ENCODE measurements around the gene HNMT.
A peak's percentile ranks its signal among the peaks of the same experiment; 100 is the strongest.

The HNMT gene

GRCh38 chr2:137944714-137945113 is 19.6 kb upstream of the HNMT start:
- H3K4me3 ChIP-seq (ENCODE audit: low read depth, low read length), result no peak overlapping the region
- in situ Hi-C loops (cut with HindIII; ENCODE audit: low sequenced_read_pairs), result no loop called here
- TF ChIP-seq CTCF (IDR thresholded peaks at IDR 0.05; ENCODE audit: low read depth, low read length, missing control alignments), result no peak
- DNase-seq (ENCODE audit: low read depth), result no peak

- H3K4me3 ChIP-seq (ENCODE audit: low read depth, low read length), result no peak overlapping the region
- in situ Hi-C loops (cut with HindIII; ENCODE audit: low sequenced_read_pairs), result no loop called here
- TF ChIP-seq CTCF (IDR thresholded peaks at IDR 0.05; ENCODE audit: low read depth, low read length, missing control alignments), result no peak
- no peak for DNase-seq (ENCODE audit: low read depth)
These were observed 19.0 kb upstream of the HNMT start for GRCh38 chr2:137945229-137945628.

- in situ Hi-C loops (cut with HindIII; ENCODE audit: low sequenced_read_pairs), result no loop called here
- no peak for DNase-seq (ENCODE audit: low read depth)
- no peak for TF ChIP-seq CTCF (IDR thresholded peaks at IDR 0.05; ENCODE audit: low read depth, low read length, missing control alignments)
- no peak overlapping the region for H3K4me3 ChIP-seq (ENCODE audit: low read depth, low read length)
These were observed 18.0 kb upstream of the HNMT start for GRCh38 chr2:137946227-137946626.

- in situ Hi-C loops (cut with HindIII; ENCODE audit: low sequenced_read_pairs), result no loop called here
- no peak for DNase-seq (ENCODE audit: low read depth)
These were observed 17.1 kb upstream of the HNMT start for GRCh38 chr2:137947032-137947727.

GRCh38 chr2:137947728-137948336 is 16.4 kb upstream of the HNMT start:
- in situ Hi-C loops (cut with HindIII; ENCODE audit: low sequenced_read_pairs), result no loop called here
- no peak overlapping the region for H3K4me3 ChIP-seq (ENCODE audit: low read depth, low read length)
- DNase-seq (ENCODE audit: low read depth), result peak; percentile 73
- peak; percentile 71 for TF ChIP-seq CTCF (IDR thresholded peaks at IDR 0.05; ENCODE audit: low read depth, low read length, missing control alignments)

More at GRCh38 chr2:137947032-137947727, 17.1 kb upstream of the HNMT start:
- TF ChIP-seq CTCF (IDR thresholded peaks at IDR 0.05; ENCODE audit: low read depth, low read length, missing control alignments), result no peak
- no peak overlapping the region for H3K4me3 ChIP-seq (ENCODE audit: low read depth, low read length)

GRCh38 chr2:137948894-137949293 is 15.4 kb upstream of the HNMT start:
- in situ Hi-C loops (cut with HindIII; ENCODE audit: low sequenced_read_pairs), result no loop called here
- TF ChIP-seq CTCF (IDR thresholded peaks at IDR 0.05; ENCODE audit: low read depth, low read length, missing control alignments), result no peak

More at GRCh38 chr2:137948894-137949293, 15.4 kb upstream of the HNMT start:
- DNase-seq (ENCODE audit: low read depth), result no peak
- no peak overlapping the region for H3K4me3 ChIP-seq (ENCODE audit: low read depth, low read length)

Data from astrocyte of the cerebellum (primary cell).